HG03108 (cell line): ENCODE data around the gene CERS6.

Experiments
- ATAC-seq: cut with Tn5 transposase; IDR thresholded peaks from one replicate; pipeline ENCODE4 v1.9.1; 2021; ENCODE audit warnings: moderate library complexity; ENCODE audit not compliant: unreplicated experiment

Gene CERS6

GRCh38 chr2:168692132-168692744 is 236.2 kb downstream of the CERS6 start:
- ATAC-seq: no peak

- no peak for ATAC-seq
Measured at GRCh38 chr2:168694173-168694572, 238.1 kb downstream of the CERS6 start.

GRCh38 chr2:168694866-168695265 is 238.8 kb downstream of the CERS6 start:
- ATAC-seq: no peak

- no peak for ATAC-seq
Measured at GRCh38 chr2:168697668-168698121, 241.6 kb downstream of the CERS6 start.

GRCh38 chr2:168698969-168699368 is 242.9 kb downstream of the CERS6 start:
- no peak for ATAC-seq

GRCh38 chr2:168699844-168700417 is 243.9 kb downstream of the CERS6 start:
- ATAC-seq: no peak

GRCh38 chr2:168700615-168701245 is 244.7 kb downstream of the CERS6 start:
- ATAC-seq: no peak

GRCh38 chr2:168702579-168702978 is 246.5 kb downstream of the CERS6 start:
- no peak for ATAC-seq

GRCh38 chr2:168703926-168704325 is 247.9 kb downstream of the CERS6 start:
- no peak for ATAC-seq

GRCh38 chr2:168705534-168706470 is 249.7 kb downstream of the CERS6 start:
- no peak for ATAC-seq

GRCh38 chr2:168706806-168707205 is 250.7 kb downstream of the CERS6 start:
- no peak for ATAC-seq

GRCh38 chr2:168708080-168708479 is 252.0 kb downstream of the CERS6 start:
- ATAC-seq: no peak

- ATAC-seq: no peak
Measured at GRCh38 chr2:168710754-168711467, 254.8 kb downstream of the CERS6 start.

GRCh38 chr2:168712053-168712452 is 256.0 kb downstream of the CERS6 start:
- ATAC-seq: peak; percentile 97

- no peak for ATAC-seq
Measured at GRCh38 chr2:168713325-168713724, 257.3 kb downstream of the CERS6 start.

GRCh38 chr2:168715849-168716248 is 259.8 kb downstream of the CERS6 start:
- no peak for ATAC-seq

GRCh38 chr2:168716839-168717238 is 260.8 kb downstream of the CERS6 start:
- ATAC-seq: no peak

- ATAC-seq: no peak
Measured at GRCh38 chr2:168717790-168718502, 261.9 kb downstream of the CERS6 start.

- ATAC-seq: no peak
Measured at GRCh38 chr2:168718622-168719021, 262.6 kb downstream of the CERS6 start.

GRCh38 chr2:168719446-168719845 is 263.4 kb downstream of the CERS6 start:
- no peak for ATAC-seq
